ENCODE measurements around the gene RASSF5. TPM values are rescaled to one million over a fixed set of nuclear protein-coding genes. Genes with fewer than 3 reads are reported as not detected.
A peak's percentile ranks its signal among the peaks of the same experiment; 100 is the strongest.
"Not testable (repeated sequence)": the region's sequence is repeated elsewhere in the genome, so short reads cannot be mapped to it uniquely, and the experiment has no call there.

Gene RASSF5
- total RNA-seq, 1 experiment from 2014 or later = 9.0 TPM

DNA sequence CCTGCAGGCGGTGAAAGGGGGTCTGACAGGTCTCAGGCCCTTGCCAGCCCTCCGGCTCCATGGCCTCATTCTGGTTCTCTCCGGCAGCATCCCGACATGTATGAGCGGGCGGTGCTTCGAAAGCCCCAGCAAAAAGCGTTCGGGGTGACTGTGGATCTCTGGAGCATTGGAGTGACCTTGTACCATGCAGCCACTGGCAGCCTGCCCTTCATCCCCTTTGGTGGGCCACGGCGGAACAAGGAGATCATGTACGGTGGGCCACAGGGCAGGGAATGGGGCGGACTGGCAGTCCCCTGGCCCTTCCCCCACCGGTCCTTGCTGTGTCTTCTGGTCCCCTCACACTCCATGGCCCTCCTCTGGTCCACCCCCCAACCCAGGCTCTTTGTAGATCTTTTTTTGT, 30.7 kb upstream of the RASSF5 start:
- DNase-seq (ENCODE audit: low read depth) = no peak

- DNase-seq (ENCODE audit: low read depth) = no peak
Measured at GRCh38 chr1:206477110-206477509, 30.2 kb upstream of the RASSF5 start.

DNA sequence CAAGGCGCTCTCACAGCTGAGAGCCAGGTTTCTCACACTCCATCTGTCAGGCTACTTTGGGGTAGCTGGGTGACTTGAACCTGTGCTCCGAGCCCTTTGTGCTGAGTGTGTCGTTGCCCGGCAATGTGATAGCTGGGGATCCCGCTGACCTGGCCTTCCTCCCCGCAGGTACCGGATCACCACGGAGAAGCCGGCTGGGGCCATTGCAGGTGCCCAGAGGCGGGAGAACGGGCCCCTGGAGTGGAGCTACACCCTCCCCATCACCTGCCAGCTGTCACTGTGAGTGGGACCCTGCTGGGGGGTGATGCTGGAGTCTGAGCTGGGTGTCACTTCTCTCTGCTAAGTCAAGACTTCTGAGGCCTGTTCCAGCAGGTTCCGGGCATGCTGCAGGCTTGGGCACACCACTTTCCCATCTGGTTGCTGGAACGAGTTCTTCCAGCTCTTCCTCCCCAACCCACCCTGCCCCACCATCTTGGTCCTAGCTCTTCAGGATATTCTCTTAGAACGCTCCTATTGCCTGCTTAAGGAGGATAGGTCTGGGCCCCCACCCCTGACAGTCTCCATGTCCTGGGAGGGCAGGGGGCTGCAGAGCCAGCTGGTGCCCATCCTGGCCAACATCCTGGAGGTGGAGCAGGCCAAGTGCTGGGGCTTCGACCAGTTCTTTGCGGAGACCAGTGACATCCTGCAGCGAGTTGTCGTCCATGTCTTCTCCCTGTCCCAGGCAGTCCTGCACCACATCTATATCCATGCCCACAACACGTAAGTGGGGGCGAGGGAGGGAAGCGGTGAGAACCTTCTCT, 29.6 kb upstream of the RASSF5 start:
- no peak for DNase-seq (ENCODE audit: low read depth)

- DNase-seq (ENCODE audit: low read depth) = no peak
Measured at GRCh38 chr1:206478746-206479145, 28.6 kb upstream of the RASSF5 start.

DNA sequence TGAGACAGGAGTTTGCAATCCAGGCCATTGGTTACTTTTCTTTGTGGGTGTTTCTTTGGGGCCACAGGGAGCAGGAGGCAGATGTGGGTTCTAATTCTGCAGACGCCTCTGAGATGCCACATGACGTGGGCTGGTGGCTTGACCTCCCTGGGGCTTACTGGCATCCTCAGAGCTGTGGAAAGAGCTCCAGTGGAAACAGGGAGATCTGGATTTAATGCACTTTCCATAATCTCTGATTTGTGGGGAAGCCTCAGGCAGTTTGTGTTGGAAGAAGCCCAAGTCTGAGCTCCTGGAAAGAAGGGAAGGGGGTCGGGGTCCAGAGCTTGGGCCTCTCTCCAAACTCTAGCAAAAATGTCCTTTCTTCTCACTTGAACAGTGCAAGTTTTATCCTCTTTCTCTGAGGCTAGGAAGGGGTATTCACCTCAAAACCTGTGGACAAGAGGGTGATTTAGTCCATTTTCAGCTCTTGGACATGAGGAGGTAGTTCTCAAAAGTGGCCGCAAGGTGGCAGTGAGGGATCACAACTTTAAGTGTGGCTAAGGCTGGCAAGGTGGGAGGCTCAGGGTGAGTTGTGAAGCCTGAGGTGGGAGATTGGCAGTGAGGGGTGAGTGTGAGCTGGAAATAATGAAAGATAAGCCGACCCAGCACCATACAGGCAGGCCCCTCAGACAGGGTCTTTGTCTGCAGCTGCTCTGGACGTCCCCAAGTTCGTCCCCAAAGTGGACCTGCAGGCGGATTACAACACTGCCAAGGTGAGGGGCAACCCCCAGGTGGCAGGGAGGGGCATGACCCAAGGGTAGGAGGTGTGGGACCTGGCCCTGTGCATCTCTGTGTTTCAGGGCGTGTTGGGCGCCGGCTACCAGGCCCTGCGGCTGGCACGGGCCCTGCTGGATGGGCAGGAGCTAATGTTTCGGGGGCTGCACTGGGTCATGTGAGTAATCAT, 27.9 kb upstream of the RASSF5 start:
- DNase-seq (ENCODE audit: low read depth) = peak; percentile 64

- DNase-seq (ENCODE audit: low read depth) = no peak
Measured at GRCh38 chr1:206480211-206480610, 27.1 kb upstream of the RASSF5 start.

GRCh38 chr1:206482611-206483010, 24.7 kb upstream of the RASSF5 start:
- DNase-seq (ENCODE audit: low read depth) = no peak

- DNase-seq (ENCODE audit: low read depth) = not testable (repeated sequence)
Measured at GRCh38 chr1:206483864-206484263, 23.5 kb upstream of the RASSF5 start.

DNA sequence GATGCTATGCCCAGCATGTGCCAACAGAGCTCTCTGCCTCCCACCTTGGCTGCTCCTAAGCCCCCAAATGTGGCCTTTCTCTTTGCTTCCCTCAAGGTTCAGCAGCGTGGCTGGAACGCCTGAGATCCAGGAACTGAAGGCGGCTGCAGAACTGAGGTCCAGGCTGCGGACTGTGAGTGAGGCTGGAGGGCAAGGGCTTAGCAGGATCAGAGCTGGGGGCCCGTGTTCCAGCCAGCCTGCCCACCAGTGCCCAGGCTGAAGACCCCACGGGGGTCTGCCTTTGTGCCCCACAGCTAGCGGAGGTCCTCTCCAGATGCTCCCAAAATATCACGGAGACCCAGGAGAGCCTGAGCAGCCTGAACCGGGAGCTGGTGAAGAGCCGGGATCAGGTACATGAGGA, 22.4 kb upstream of the RASSF5 start:
- DNase-seq (ENCODE audit: low read depth) = no peak

DNA sequence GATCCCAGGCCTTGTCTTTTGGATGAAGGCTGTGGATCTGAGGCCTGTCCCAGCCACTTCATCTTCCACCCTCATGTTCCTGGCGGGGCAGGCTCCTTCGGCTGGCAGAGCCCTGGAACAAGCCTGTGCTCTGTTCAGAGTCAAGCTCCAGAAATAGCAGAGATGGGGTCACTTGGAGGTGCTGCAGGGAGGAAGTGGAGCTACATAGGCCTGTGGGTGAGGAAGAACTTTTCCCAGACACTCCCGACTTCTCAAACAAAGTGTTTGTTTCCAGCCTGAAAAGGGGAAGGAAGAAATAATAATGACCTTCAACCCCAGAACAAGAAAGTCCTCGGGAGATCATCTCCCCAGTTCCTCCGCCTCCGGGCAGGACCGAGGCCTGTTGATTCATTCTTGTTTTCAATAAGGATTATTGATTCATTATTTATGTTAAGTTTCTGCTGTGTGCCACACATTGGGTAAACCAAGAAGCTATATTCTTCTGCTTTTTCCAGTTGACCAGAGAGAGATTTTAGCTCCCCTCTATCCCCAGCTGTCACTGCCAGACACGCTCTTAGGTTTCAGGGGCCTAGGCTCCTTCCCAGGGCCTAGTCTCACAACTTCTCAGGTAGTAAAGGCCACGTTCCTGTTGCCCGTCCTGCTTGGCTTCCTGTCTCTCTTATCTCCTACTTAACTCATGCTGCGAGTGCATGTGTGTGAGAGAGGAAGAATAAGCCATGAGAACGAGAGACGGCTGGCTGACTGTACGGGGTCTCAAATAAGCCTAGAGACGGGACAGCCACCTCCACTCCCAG, 20.1 kb upstream of the RASSF5 start:
- DNase-seq (ENCODE audit: low read depth) = no peak

DNA sequence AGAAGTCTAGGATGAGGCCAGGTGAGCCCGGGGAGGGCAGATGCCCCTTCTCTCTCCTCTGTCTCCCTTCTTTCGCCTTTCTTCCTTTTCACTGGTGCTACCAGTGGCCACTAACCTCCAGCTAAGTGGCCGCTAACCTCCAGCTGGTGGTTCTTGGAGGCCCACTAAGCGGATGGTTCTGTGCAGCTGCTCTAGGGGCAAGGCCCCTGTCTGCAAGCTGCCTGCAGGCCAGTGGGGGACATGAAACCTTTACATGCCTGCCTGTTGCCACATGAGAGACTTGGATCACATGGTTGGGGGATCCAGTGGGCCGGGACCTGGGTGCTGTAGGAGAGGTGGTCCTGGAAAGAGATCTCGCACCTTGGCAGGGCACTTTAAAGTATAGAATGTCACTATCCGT, 19.4 kb upstream of the RASSF5 start:
- DNase-seq (ENCODE audit: low read depth) = no peak

DNA sequence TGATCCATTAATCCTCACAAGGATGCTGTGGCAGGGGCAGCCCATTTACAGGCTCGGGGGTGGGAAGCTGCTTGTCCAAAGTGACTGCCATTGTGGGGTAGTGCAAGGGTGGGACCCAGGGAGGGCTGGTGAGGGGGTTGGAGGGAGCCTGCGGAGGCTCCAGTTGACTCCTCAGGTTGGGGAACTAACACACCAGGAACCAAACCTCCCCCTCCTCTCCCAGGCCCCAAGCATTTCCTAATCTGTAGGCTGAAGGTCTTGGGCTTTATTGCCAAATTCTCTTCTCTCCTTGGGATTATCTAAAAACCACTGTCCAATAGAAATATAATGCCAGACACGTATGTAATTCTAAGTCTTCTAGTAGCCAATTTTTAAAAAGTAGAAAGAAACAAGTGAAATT, 18.9 kb upstream of the RASSF5 start:
- DNase-seq (ENCODE audit: low read depth) = no peak

DNA sequence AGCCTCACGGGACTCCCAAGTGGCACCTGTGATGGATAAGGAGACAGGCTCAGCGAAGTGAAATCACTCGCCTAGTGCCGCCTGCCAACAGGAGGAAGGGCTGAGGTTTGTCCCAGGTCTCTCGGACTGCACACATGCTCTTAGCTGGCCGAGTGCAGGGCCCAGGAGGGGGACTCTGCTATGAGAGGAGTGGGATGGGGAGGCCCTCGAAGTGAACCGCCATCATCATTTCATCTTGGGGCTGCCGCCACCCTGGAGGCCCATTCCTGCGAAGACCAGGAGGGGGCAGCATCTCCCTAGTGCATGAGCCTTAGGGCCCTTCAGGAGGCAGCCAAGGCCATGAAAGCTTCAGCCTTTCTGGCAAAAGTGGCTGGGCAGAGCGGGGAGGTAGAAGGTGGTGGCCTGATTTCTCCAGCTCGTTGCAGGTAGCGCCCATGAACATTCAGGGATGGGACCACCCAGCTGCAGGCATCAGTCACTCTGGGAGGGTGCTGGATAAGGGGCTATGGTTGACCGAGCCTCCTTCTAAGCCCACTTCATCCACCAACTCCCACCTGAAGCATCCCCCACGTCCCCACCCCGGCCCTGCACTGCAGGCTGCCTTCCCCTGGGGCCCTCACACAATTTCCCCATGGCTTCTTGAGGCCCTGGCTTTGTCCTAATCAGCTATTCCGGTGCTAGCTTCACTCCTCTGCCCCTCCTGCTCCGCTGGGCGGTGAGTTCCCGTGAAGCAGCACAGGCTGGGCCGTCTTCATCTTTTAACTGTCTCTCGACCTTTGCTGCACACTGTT, 17.2 kb upstream of the RASSF5 start:
- peak; percentile 67 for DNase-seq (ENCODE audit: low read depth)

DNA sequence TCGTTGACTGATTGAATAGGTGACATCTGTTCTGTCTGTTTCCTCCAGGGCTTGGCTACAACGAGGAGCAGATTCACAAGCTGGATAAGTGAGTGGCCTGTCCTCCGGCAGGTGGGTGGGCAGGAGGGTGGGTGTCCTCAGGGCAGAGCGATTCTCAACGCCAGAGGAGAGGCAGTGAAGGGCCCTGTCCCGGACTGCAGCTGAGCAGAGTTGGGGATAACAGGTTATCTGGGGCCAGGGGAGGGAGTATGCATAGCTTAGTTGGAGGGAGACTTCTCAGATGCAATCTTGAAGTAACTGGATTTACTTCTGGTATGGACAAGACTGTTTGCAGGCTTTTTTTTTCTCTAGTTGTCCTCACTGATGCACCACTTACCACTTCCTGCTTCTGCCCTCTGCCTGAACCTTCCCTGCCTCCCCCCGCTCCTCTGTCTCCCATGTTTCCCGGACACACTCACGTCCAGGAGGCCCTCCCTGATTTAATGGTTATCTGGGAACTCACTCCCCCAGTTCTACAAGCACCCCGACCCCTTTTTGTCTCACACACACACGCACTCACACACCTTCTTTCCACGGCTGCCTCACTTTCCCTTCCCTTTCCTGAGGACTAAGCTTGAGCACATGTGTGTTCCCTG, 16.4 kb upstream of the RASSF5 start:
- peak; percentile 80 for DNase-seq (ENCODE audit: low read depth)

DNA sequence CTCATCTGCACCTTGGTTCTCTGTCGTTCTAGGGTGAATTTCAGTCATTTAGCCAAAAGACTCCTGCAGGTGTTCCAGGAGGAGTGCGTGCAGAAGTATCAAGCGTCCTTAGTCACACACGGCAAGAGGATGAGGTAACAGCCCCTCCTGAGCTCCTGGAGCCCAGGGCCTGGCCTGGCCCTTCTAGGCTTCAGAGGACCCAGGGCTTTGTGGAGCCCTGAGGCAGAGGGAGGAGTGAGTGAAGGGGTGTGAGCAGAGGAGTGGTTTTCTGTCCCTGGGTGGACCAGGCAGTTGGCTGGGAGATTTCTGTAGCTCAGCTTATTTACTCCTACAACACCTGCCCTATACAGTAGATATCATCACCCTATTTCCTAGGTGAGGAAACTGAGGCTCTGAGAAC, 15.7 kb upstream of the RASSF5 start:
- DNase-seq (ENCODE audit: low read depth) = no peak

DNA sequence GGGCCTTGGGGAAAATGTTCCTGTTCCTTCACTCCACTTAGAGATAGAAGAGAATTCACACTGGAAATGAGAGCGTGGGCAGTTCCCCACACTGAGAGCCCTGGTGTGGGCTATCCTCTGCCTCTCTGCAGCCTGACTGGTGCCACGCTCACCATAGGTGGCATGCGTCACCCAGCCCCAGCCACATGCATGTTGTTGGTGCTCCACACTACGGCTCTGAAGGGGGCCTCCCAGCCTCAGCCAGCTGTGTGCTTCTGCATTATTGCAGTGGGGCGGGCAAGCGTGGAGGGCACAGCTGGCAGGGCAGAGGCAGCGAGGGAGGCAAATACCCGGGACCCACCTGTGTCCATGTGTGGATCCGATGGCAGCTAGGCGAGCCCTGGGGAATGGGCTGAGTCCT, 14.7 kb upstream of the RASSF5 start:
- no peak for DNase-seq (ENCODE audit: low read depth)

GRCh38 chr1:206493279-206493678, 14.1 kb upstream of the RASSF5 start:
- DNase-seq (ENCODE audit: low read depth) = no peak

DNA sequence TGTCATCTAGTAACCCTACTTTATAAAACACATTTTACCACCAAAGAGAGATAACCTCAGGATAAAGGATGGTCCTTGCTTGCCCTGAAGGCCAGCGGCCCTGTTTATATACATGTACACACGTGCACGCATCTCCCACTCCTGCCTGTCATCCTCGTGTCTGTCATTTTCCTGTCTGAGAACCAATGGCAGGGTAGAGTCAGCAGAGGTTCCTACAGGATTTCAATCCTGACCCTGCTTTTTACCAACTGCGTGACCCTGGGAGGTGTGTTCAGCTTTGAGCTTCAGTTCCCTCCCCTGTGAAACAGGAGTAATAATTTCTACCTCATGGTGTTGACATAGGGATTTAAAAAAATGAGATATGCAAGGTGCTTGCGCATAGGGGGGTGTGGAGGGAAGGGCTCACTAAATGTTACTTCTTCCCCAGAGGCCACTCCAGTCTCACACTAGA, 12.3 kb upstream of the RASSF5 start:
- no peak for DNase-seq (ENCODE audit: low read depth)

DNA sequence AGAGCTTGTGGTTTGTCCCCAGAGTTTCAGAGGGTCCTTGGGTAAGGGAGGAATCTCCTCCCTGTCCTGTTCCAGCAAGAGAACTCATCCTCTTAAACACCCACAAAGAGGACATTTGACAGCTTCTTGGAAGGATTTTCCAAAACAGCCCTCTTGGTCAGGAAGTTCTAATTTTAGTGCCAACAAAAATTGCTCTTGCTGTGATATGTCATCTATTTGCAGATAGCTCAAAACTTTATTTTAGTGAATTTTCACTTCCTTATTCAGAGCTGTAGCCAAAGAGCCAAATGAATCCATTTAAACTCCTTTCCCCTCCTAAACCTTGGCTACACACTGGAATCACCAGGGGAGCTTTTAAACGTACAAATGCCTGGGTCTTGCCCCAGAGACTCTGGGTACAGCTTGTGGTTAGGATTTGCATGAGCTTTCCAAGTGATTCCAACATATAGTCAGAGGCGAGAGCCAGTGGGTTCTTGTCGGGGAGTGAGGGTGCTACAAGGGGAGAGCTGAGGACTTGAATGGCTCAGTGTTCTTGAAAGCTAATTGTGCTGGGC, 11.8 kb upstream of the RASSF5 start:
- DNase-seq (ENCODE audit: low read depth) = no peak

Data from HT1080 (cell line).